ENCODE measurements around the gene MSL1.

The MSL1 gene, protein sequence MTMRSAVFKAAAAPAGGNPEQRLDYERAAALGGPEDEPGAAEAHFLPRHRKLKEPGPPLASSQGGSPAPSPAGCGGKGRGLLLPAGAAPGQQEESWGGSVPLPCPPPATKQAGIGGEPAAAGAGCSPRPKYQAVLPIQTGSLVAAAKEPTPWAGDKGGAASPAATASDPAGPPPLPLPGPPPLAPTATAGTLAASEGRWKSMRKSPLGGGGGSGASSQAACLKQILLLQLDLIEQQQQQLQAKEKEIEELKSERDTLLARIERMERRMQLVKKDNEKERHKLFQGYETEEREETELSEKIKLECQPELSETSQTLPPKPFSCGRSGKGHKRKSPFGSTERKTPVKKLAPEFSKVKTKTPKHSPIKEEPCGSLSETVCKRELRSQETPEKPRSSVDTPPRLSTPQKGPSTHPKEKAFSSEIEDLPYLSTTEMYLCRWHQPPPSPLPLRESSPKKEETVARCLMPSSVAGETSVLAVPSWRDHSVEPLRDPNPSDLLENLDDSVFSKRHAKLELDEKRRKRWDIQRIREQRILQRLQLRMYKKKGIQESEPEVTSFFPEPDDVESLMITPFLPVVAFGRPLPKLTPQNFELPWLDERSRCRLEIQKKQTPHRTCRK

GRCh38 chr17:40121181-40122135 lies at the start of gene MSL1:
TSS of gene MSL1 (plus strand) at chr17:40121971. CDS start at chr17:40122613, 642 bp downstream.
- peak within 1 kb of the TSS; percentile 93 for H3K27ac ChIP-seq
- TF ChIP-seq, protein P1, sequence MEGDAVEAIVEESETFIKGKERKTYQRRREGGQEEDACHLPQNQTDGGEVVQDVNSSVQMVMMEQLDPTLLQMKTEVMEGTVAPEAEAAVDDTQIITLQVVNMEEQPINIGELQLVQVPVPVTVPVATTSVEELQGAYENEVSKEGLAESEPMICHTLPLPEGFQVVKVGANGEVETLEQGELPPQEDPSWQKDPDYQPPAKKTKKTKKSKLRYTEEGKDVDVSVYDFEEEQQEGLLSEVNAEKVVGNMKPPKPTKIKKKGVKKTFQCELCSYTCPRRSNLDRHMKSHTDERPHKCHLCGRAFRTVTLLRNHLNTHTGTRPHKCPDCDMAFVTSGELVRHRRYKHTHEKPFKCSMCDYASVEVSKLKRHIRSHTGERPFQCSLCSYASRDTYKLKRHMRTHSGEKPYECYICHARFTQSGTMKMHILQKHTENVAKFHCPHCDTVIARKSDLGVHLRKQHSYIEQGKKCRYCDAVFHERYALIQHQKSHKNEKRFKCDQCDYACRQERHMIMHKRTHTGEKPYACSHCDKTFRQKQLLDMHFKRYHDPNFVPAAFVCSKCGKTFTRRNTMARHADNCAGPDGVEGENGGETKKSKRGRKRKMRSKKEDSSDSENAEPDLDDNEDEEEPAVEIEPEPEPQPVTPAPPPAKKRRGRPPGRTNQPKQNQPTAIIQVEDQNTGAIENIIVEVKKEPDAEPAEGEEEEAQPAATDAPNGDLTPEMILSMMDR (IDR thresholded peaks at IDR 0.05): no peak
- no peak for TF ChIP-seq ZFX (IDR thresholded peaks at IDR 0.05; ENCODE audit: borderline replicate concordance)

GRCh38 chr17:40072040-40072734 lies 49.6 kb upstream of the MSL1 start:
- no peak for TF ChIP-seq ZFX (IDR thresholded peaks at IDR 0.05; ENCODE audit: borderline replicate concordance)
- TF ChIP-seq, protein P1 (IDR thresholded peaks at IDR 0.05): no peak
- H3K27ac ChIP-seq: peak overlapping the region; percentile 27

DNA sequence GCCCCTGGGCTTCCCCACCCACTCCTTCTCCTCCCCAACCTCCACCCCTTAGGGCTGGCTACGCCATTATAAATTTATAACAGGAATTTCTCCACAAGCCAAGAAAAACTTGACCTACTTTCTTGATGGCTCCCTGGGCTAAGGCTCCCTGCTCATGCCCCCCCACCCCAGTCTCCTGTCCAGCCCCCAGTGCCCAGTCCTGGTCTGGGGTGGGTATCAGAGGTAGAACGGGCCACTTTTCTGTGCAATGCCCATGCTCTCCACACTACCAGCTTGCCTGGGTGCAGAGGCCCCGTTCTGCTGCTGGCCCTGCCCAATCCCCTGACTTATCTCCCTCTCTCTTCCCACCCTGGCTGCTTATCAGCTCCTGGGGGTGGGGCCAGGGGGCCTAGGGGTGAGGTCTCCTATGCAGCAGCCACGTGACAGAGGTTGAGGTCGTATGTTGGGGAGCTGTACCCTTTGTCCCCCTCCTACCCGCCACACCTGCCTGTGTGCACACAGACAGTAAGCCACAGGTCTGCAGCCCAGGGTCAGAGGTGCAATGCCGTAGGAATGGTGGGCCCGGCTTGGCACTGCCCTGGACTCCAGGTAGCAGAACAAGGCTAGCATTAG lies 48.9 kb upstream of the MSL1 start:
- H3K27ac ChIP-seq: 0 out of 2 replicates have a peak overlapping the region, but pooled peaks have one; percentile 27
- TF ChIP-seq, protein P1 (IDR thresholded peaks at IDR 0.05): no peak
- no peak for TF ChIP-seq ZFX (IDR thresholded peaks at IDR 0.05; ENCODE audit: borderline replicate concordance)

GRCh38 chr17:40073454-40074174 lies 48.2 kb upstream of the MSL1 start:
- TF ChIP-seq, protein P1 (IDR thresholded peaks at IDR 0.05): no peak
- no peak for TF ChIP-seq ZFX (IDR thresholded peaks at IDR 0.05; ENCODE audit: borderline replicate concordance)
- H3K27ac ChIP-seq: no peak overlapping the region

- TF ChIP-seq, protein P1 (IDR thresholded peaks at IDR 0.05): no peak
- TF ChIP-seq ZFX (IDR thresholded peaks at IDR 0.05; ENCODE audit: borderline replicate concordance): no peak
- no peak overlapping the region for H3K27ac ChIP-seq
Observed at GRCh38 chr17:40074175-40074512, 47.6 kb upstream of the MSL1 start.

- TF ChIP-seq ZFX (IDR thresholded peaks at IDR 0.05; ENCODE audit: borderline replicate concordance): no peak
- TF ChIP-seq, protein P1 (IDR thresholded peaks at IDR 0.05): no peak
- H3K27ac ChIP-seq: no peak overlapping the region
Observed at GRCh38 chr17:40074871-40075200, 46.9 kb upstream of the MSL1 start.

All from 22Rv1 (cell line).